ENCODE data around the gene CLASP2. TPM values are rescaled to one million over a fixed set of nuclear protein-coding genes. Genes with fewer than 3 reads are reported as not detected.

CLASP2 gene
- total and polyA plus RNA-seq, 3 experiments from 2014 or later: 13.7 to 53.8 (median 47.0) TPM

- POLR2A ChIA-PET: no interaction called here
These were observed 131.7 kb downstream of the CLASP2 start for GRCh38 chr3:33586402-33586801.

GRCh38 chr3:33582234-33582633 lies 135.8 kb downstream of the CLASP2 start:
- Histone ChIP-seq H3K36me3 (ENCODE audit: insufficient read depth, low read length) (peaks cover 4% of the 10 kb centered on the region), H3K27ac (ENCODE audit: low read depth, low read length) (no peak overlapping the region), H3K4me1 (ENCODE audit: insufficient read depth, low read length) (no peaks in the 10 kb centered on the region), H3K27me3 (ENCODE audit: insufficient read depth, low read length, poor library complexity, severe bottlenecking) (no peaks in the 10 kb centered on the region), H3K9me3 (ENCODE audit: low read length) (no peaks in the 10 kb centered on the region), H3K4me3 (ENCODE audit: low read length) (no peak overlapping the region)
- Mint-ChIP-seq H3K4me3 (no peak overlapping the region), H3K27me3 (no peaks in the 10 kb centered on the region), H3K9me3 (no peaks in the 10 kb centered on the region), H3K4me1 (no peaks in the 10 kb centered on the region), H3K27ac (peak overlapping the region in 1 of 8 donors; percentile 2), H3K36me3 (peaks cover 0 to 54% (median 10%) of the 10 kb centered on the region in 3 donors)
- POLR2A ChIA-PET: no interaction called here
- CTCF ChIA-PET: no interaction called here
- no peak for DNase-seq

More at GRCh38 chr3:33586402-33586801, 131.7 kb downstream of the CLASP2 start:
- Histone ChIP-seq H3K4me1 (ENCODE audit: insufficient read depth, low read length) (no peaks in the 10 kb centered on the region), H3K4me3 (ENCODE audit: low read length) (no peak overlapping the region), H3K9me3 (ENCODE audit: low read length) (no peaks in the 10 kb centered on the region), H3K36me3 (ENCODE audit: insufficient read depth, low read length) (peaks cover 4% of the 10 kb centered on the region), H3K27me3 (ENCODE audit: insufficient read depth, low read length, poor library complexity, severe bottlenecking) (no peaks in the 10 kb centered on the region), H3K27ac (ENCODE audit: low read depth, low read length) (no peak overlapping the region)
- Mint-ChIP-seq H3K27ac (no peak overlapping the region), H3K36me3 (peaks cover 0 to 64% (median 16%) of the 10 kb centered on the region in 3 donors), H3K4me1 (no peaks in the 10 kb centered on the region), H3K27me3 (no peaks in the 10 kb centered on the region), H3K9me3 (no peaks in the 10 kb centered on the region), H3K4me3 (no peak overlapping the region)
- CTCF ChIA-PET: no interaction called here
- no peak for DNase-seq

- Mint-ChIP-seq H3K36me3 (peaks cover 0 to 55% (median 10%) of the 10 kb centered on the region in 3 donors), H3K27me3 (no peaks in the 10 kb centered on the region), H3K9me3 (no peaks in the 10 kb centered on the region), H3K27ac (no peak overlapping the region), H3K4me1 (no peaks in the 10 kb centered on the region), H3K4me3 (no peak overlapping the region)
- DNase-seq: no peak
- Histone ChIP-seq H3K4me1 (ENCODE audit: insufficient read depth, low read length) (no peaks in the 10 kb centered on the region), H3K9me3 (ENCODE audit: low read length) (no peaks in the 10 kb centered on the region), H3K27me3 (ENCODE audit: insufficient read depth, low read length, poor library complexity, severe bottlenecking) (no peaks in the 10 kb centered on the region), H3K4me3 (ENCODE audit: low read length) (no peak overlapping the region), H3K27ac (ENCODE audit: low read depth, low read length) (no peak overlapping the region), H3K36me3 (ENCODE audit: insufficient read depth, low read length) (peaks cover 4% of the 10 kb centered on the region)
- ChIA-PET CTCF (no interaction called here), POLR2A (no interaction called here)
These were observed 136.4 kb downstream of the CLASP2 start for GRCh38 chr3:33581666-33582065.

- DNase-seq: no peak
- ChIA-PET POLR2A (no interaction called here), CTCF (no interaction called here)
- Mint-ChIP-seq H3K4me1 (no peaks in the 10 kb centered on the region), H3K36me3 (peaks cover 0 to 64% (median 16%) of the 10 kb centered on the region in 3 donors), H3K27ac (no peak overlapping the region), H3K4me3 (no peak overlapping the region), H3K9me3 (no peaks in the 10 kb centered on the region), H3K27me3 (no peaks in the 10 kb centered on the region)
- Histone ChIP-seq H3K9me3 (ENCODE audit: low read length) (no peaks in the 10 kb centered on the region), H3K27ac (ENCODE audit: low read depth, low read length) (no peak overlapping the region), H3K27me3 (ENCODE audit: insufficient read depth, low read length, poor library complexity, severe bottlenecking) (no peaks in the 10 kb centered on the region), H3K4me1 (ENCODE audit: insufficient read depth, low read length) (no peaks in the 10 kb centered on the region), H3K4me3 (ENCODE audit: low read length) (no peak overlapping the region), H3K36me3 (ENCODE audit: insufficient read depth, low read length) (peaks cover 12% of the 10 kb centered on the region)
These were observed 138.2 kb downstream of the CLASP2 start for GRCh38 chr3:33579840-33580239.

- Histone ChIP-seq H3K4me3 (ENCODE audit: low read length) (no peak overlapping the region), H3K36me3 (ENCODE audit: insufficient read depth, low read length) (peaks cover 16% of the 10 kb centered on the region), H3K4me1 (ENCODE audit: insufficient read depth, low read length) (no peaks in the 10 kb centered on the region), H3K9me3 (ENCODE audit: low read length) (no peaks in the 10 kb centered on the region), H3K27me3 (ENCODE audit: insufficient read depth, low read length, poor library complexity, severe bottlenecking) (no peaks in the 10 kb centered on the region), H3K27ac (ENCODE audit: low read depth, low read length) (no peak overlapping the region)
- Mint-ChIP-seq H3K4me3 (no peak overlapping the region), H3K9me3 (no peaks in the 10 kb centered on the region), H3K27me3 (no peaks in the 10 kb centered on the region), H3K27ac (no peak overlapping the region), H3K4me1 (no peaks in the 10 kb centered on the region), H3K36me3 (peaks cover 0 to 66% (median 16%) of the 10 kb centered on the region in 3 donors)
- ChIA-PET CTCF (no interaction called here), POLR2A (no interaction called here)
- DNase-seq: no peak
These were observed 138.9 kb downstream of the CLASP2 start for GRCh38 chr3:33579178-33579510.

- CTCF ChIA-PET: no interaction called here
- no peak overlapping the region for H3K4me3 Mint-ChIP-seq
- no peak overlapping the region for H3K4me3 ChIP-seq (ENCODE audit: low read length)
- DNase-seq: no peak
- H3K36me3 Mint-ChIP-seq: peaks cover 3 to 66% (median 16%) of the 10 kb centered on the region in 3 donors
- no peaks in the 10 kb centered on the region for H3K27me3 ChIP-seq (ENCODE audit: insufficient read depth, low read length, poor library complexity, severe bottlenecking)
- no peaks in the 10 kb centered on the region for H3K4me1 ChIP-seq (ENCODE audit: insufficient read depth, low read length)
- no peak overlapping the region for H3K27ac Mint-ChIP-seq
- no peak overlapping the region for H3K27ac ChIP-seq (ENCODE audit: low read depth, low read length)
- H3K9me3 Mint-ChIP-seq: no peaks in the 10 kb centered on the region
- POLR2A ChIA-PET: no interaction called here
- H3K36me3 ChIP-seq (ENCODE audit: insufficient read depth, low read length): peaks cover 16% of the 10 kb centered on the region
- no peaks in the 10 kb centered on the region for H3K27me3 Mint-ChIP-seq
- no peaks in the 10 kb centered on the region for H3K9me3 ChIP-seq (ENCODE audit: low read length)
- no peaks in the 10 kb centered on the region for H3K4me1 Mint-ChIP-seq
These were observed 139.5 kb downstream of the CLASP2 start for GRCh38 chr3:33578325-33579177.

GRCh38 chr3:33577588-33577987 lies 140.5 kb downstream of the CLASP2 start:
- ChIA-PET POLR2A (no interaction called here), CTCF (no interaction called here)
- no peaks in the 10 kb centered on the region for H3K9me3 Mint-ChIP-seq
- Histone ChIP-seq H3K9me3 (ENCODE audit: low read length) (no peaks in the 10 kb centered on the region), H3K4me1 (ENCODE audit: insufficient read depth, low read length) (no peaks in the 10 kb centered on the region), H3K27me3 (ENCODE audit: insufficient read depth, low read length, poor library complexity, severe bottlenecking) (no peaks in the 10 kb centered on the region), H3K27ac (ENCODE audit: low read depth, low read length) (no peak overlapping the region), H3K36me3 (ENCODE audit: insufficient read depth, low read length) (peaks cover 16% of the 10 kb centered on the region), H3K4me3 (ENCODE audit: low read length) (no peak overlapping the region)
- H3K27me3 Mint-ChIP-seq: no peaks in the 10 kb centered on the region
- H3K4me3 Mint-ChIP-seq: no peak overlapping the region
- H3K27ac Mint-ChIP-seq: peak overlapping the region in 1 of 8 donors; percentile 10
- no peak for DNase-seq
- H3K36me3 Mint-ChIP-seq: peaks cover 9 to 65% (median 19%) of the 10 kb centered on the region in 3 donors
- H3K4me1 Mint-ChIP-seq: no peaks in the 10 kb centered on the region

- Histone ChIP-seq H3K27me3 (ENCODE audit: insufficient read depth, low read length, poor library complexity, severe bottlenecking) (no peaks in the 10 kb centered on the region), H3K4me3 (ENCODE audit: low read length) (no peak overlapping the region), H3K27ac (ENCODE audit: low read depth, low read length) (no peak overlapping the region), H3K36me3 (ENCODE audit: insufficient read depth, low read length) (peaks cover 16% of the 10 kb centered on the region), H3K4me1 (ENCODE audit: insufficient read depth, low read length) (no peaks in the 10 kb centered on the region), H3K9me3 (ENCODE audit: low read length) (no peaks in the 10 kb centered on the region)
- Mint-ChIP-seq H3K27ac (no peak overlapping the region), H3K4me1 (no peaks in the 10 kb centered on the region), H3K36me3 (peaks cover 11 to 65% (median 19%) of the 10 kb centered on the region in 3 donors), H3K9me3 (peaks cover 0 to 2% (median 0%) of the 10 kb centered on the region in 5 donors), H3K4me3 (no peak overlapping the region), H3K27me3 (no peaks in the 10 kb centered on the region)
- ChIA-PET POLR2A (no interaction called here), CTCF (no interaction called here)
- DNase-seq: no peak
These were observed 140.9 kb downstream of the CLASP2 start for GRCh38 chr3:33577173-33577572.
